Thyroid gland (tissue), 4 donors: ENCODE results near the gene CACNA1E.

Experiments used
- POLR2A ChIP-seq, 2 donors: fragments of 450-650 bp; IDR thresholded peaks; one replicate each; pipeline ENCODE4 v1.6.1; 2017; ENCODE audit warnings: antibody characterized with exemption in 2 of 2, mild to moderate bottlenecking in 2 of 2, moderate library complexity in 1 of 2
- TF ChIP-seq, protein P1 (sequence below), 6 experiments: fragments of 200-600 bp in 3 of 6; fragments of 450-650 bp in 3 of 6; sonication (generic) in 3 of 6; IDR thresholded peaks; one replicate each; pipeline ENCODE4 v1.5.1; 2016 to 2019; ENCODE audit warnings: antibody characterized with exemption in 6 of 6, mild to moderate bottlenecking in 2 of 6, inconsistent platforms in 1 of 6, moderate library complexity in 1 of 6

DNA sequence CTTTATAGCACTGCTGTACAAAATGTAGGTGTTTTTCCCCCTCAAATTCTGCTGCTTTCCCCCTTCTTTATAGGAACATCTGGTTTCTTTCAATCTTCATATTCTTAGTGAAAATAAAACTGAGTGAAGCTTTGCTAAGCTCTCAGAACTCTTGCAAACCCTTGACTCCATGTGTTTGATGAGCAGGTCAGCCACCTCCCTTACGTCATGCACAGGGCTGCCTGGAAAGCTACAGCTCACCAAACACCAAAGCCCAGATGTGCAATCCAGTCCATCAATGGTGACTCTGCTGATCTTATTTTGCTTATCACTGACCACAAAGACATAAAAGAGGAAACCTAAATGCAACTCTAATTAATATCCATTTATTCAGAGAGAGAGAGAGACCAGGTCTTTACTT, 5.5 kb downstream of the CACNA1E start:
- TF ChIP-seq, protein P1, sequence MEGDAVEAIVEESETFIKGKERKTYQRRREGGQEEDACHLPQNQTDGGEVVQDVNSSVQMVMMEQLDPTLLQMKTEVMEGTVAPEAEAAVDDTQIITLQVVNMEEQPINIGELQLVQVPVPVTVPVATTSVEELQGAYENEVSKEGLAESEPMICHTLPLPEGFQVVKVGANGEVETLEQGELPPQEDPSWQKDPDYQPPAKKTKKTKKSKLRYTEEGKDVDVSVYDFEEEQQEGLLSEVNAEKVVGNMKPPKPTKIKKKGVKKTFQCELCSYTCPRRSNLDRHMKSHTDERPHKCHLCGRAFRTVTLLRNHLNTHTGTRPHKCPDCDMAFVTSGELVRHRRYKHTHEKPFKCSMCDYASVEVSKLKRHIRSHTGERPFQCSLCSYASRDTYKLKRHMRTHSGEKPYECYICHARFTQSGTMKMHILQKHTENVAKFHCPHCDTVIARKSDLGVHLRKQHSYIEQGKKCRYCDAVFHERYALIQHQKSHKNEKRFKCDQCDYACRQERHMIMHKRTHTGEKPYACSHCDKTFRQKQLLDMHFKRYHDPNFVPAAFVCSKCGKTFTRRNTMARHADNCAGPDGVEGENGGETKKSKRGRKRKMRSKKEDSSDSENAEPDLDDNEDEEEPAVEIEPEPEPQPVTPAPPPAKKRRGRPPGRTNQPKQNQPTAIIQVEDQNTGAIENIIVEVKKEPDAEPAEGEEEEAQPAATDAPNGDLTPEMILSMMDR (IDR thresholded peaks at IDR 0.05), result no peak
- no peak for TF ChIP-seq POLR2A (IDR thresholded peaks at IDR 0.05)
